ENCODE results near the gene COL23A1. TPM values are rescaled to one million over a fixed set of nuclear protein-coding genes. Genes with fewer than 3 reads are reported as not detected.

COL23A1 gene
- total and polyA plus RNA-seq, 5 donors from 2014 or later = not detected

- Histone ChIP-seq H3K4me3 (ENCODE audit: low read depth, low read length) (peak overlapping the region; percentile 93), H3K27ac (ENCODE audit: insufficient read depth, low read length, poor library complexity, severe bottlenecking) (peak overlapping the region; percentile 76), H3K4me1 (ENCODE audit: control insufficient read depth, insufficient read depth, low read length, poor library complexity, severe bottlenecking) (peaks cover 34% of the 10 kb centered on the region), H3K27me3 (ENCODE audit: control insufficient read depth, insufficient read depth, low read length) (no peaks in the 10 kb centered on the region), H3K36me3 (ENCODE audit: control insufficient read depth, insufficient read depth, low read length) (peaks cover 44% of the 10 kb centered on the region), H3K9me3 (ENCODE audit: control insufficient read depth in 2 of 2, low read length in 2 of 2) (no peaks in the 10 kb centered on the region)
- Mint-ChIP-seq H3K27ac (peak overlapping the region in 2 of 3 donors; percentile 63 to 88), H3K9me3 (peaks cover 0 to 2% (median 0%) of the 10 kb centered on the region in 7 donors), H3K36me3 (peaks cover 35% of the 10 kb centered on the region), H3K4me1 (peaks cover 5 to 48% (median 34%) of the 10 kb centered on the region in 4 donors), H3K4me3 (peak overlapping the region; percentile 87 to 92 (median 90)), H3K27me3 (no peaks in the 10 kb centered on the region)
- DNase-seq (no peak), ATAC-seq (ENCODE audit: low read depth in 2 of 2) (no peak)
Observed at GRCh38 chr5:178205749-178206047, 384.5 kb downstream of the COL23A1 start.

GRCh38 chr5:178204935-178205748 lies 385.1 kb downstream of the COL23A1 start:
- peak overlapping the region; percentile 76 for H3K27ac ChIP-seq (ENCODE audit: insufficient read depth, low read length, poor library complexity, severe bottlenecking)
- Mint-ChIP-seq H3K27me3 (no peaks in the 10 kb centered on the region), H3K4me1 (peaks cover 5 to 43% (median 33%) of the 10 kb centered on the region in 4 donors), H3K36me3 (peaks cover 35% of the 10 kb centered on the region), H3K4me3 (peak overlapping the region; percentile 87 to 100 (median 91)), H3K9me3 (peaks cover 0 to 2% (median 0%) of the 10 kb centered on the region in 7 donors), H3K27ac (peak overlapping the region in 2 of 3 donors; percentile 63 to 88)
- peaks cover 34% of the 10 kb centered on the region for H3K4me1 ChIP-seq (ENCODE audit: control insufficient read depth, insufficient read depth, low read length, poor library complexity, severe bottlenecking)
- ATAC-seq (ENCODE audit: low read depth in 2 of 2) (peak; percentile 27 to 43), DNase-seq (peak; percentile 55 to 86 (median 67))
- peaks cover 38% of the 10 kb centered on the region for H3K36me3 ChIP-seq (ENCODE audit: control insufficient read depth, insufficient read depth, low read length)
- no peaks in the 10 kb centered on the region for H3K9me3 ChIP-seq (ENCODE audit: control insufficient read depth in 2 of 2, low read length in 2 of 2)
- H3K27me3 ChIP-seq (ENCODE audit: control insufficient read depth, insufficient read depth, low read length) = no peaks in the 10 kb centered on the region
- peak overlapping the region; percentile 93 for H3K4me3 ChIP-seq (ENCODE audit: low read depth, low read length)

GRCh38 chr5:178204182-178204934 lies 385.8 kb downstream of the COL23A1 start, which contains the start of gene HNRNPAB:
HNRNPAB (plus strand) TSS chr5:178204533; CDS start chr5:178204838, 305 bp downstream.
- H3K4me3 ChIP-seq (ENCODE audit: low read depth, low read length) = peak within 1 kb of the TSS; percentile 93
- H3K4me1 ChIP-seq (ENCODE audit: control insufficient read depth, insufficient read depth, low read length, poor library complexity, severe bottlenecking) = peaks cover 34% of the 10 kb centered on the region
- Mint-ChIP-seq H3K9me3 (peaks cover 0 to 2% (median 0%) of the 10 kb centered on the region in 7 donors), H3K27me3 (no peaks in the 10 kb centered on the region), H3K27ac (peak within 1 kb of the TSS; percentile 97 to 100 (median 99)), H3K4me3 (peak within 1 kb of the TSS; percentile 97 to 100 (median 100)), H3K36me3 (peaks cover 29% of the 10 kb centered on the region), H3K4me1 (peaks cover 5 to 41% (median 29%) of the 10 kb centered on the region in 4 donors)
- peaks cover 30% of the 10 kb centered on the region for H3K36me3 ChIP-seq (ENCODE audit: control insufficient read depth, insufficient read depth, low read length)
- no peaks in the 10 kb centered on the region for H3K27me3 ChIP-seq (ENCODE audit: control insufficient read depth, insufficient read depth, low read length)
- DNase-seq (peak; percentile 93 to 96 (median 96)), ATAC-seq (ENCODE audit: low read depth in 2 of 2) (peak; percentile 87 to 88)
- H3K27ac ChIP-seq (ENCODE audit: insufficient read depth, low read length, poor library complexity, severe bottlenecking) = peak within 1 kb of the TSS; percentile 76
- no peaks in the 10 kb centered on the region for H3K9me3 ChIP-seq (ENCODE audit: control insufficient read depth in 2 of 2, low read length in 2 of 2)

- Mint-ChIP-seq H3K36me3 (peaks cover 22% of the 10 kb centered on the region), H3K27ac (peak overlapping the region; percentile 76 to 97 (median 76)), H3K27me3 (no peaks in the 10 kb centered on the region), H3K4me3 (peak overlapping the region; percentile 97 to 100 (median 100)), H3K9me3 (peaks cover 0 to 2% (median 0%) of the 10 kb centered on the region in 7 donors), H3K4me1 (peaks cover 5 to 36% (median 28%) of the 10 kb centered on the region in 4 donors)
- H3K36me3 ChIP-seq (ENCODE audit: control insufficient read depth, insufficient read depth, low read length) = peaks cover 24% of the 10 kb centered on the region
- no peaks in the 10 kb centered on the region for H3K9me3 ChIP-seq (ENCODE audit: control insufficient read depth in 2 of 2, low read length in 2 of 2)
- ATAC-seq (ENCODE audit: low read depth in 2 of 2) (no peak), DNase-seq (no peak)
- peaks cover 34% of the 10 kb centered on the region for H3K4me1 ChIP-seq (ENCODE audit: control insufficient read depth, insufficient read depth, low read length, poor library complexity, severe bottlenecking)
- H3K27me3 ChIP-seq (ENCODE audit: control insufficient read depth, insufficient read depth, low read length) = no peaks in the 10 kb centered on the region
- H3K4me3 ChIP-seq (ENCODE audit: low read depth, low read length) = peak overlapping the region; percentile 62
- peak overlapping the region; percentile 76 for H3K27ac ChIP-seq (ENCODE audit: insufficient read depth, low read length, poor library complexity, severe bottlenecking)
Observed at GRCh38 chr5:178203670-178204181, 386.5 kb downstream of the COL23A1 start.

- Histone ChIP-seq H3K27me3 (ENCODE audit: control insufficient read depth, insufficient read depth, low read length) (no peaks in the 10 kb centered on the region), H3K4me3 (ENCODE audit: low read depth, low read length) (no peak overlapping the region), H3K9me3 (ENCODE audit: control insufficient read depth in 2 of 2, low read length in 2 of 2) (no peaks in the 10 kb centered on the region), H3K36me3 (ENCODE audit: control insufficient read depth, insufficient read depth, low read length) (peaks cover 12% of the 10 kb centered on the region), H3K27ac (ENCODE audit: insufficient read depth, low read length, poor library complexity, severe bottlenecking) (no peak overlapping the region), H3K4me1 (ENCODE audit: control insufficient read depth, insufficient read depth, low read length, poor library complexity, severe bottlenecking) (peaks cover 26% of the 10 kb centered on the region)
- Mint-ChIP-seq H3K27me3 (no peaks in the 10 kb centered on the region), H3K4me3 (peak overlapping the region; percentile 67 to 88 (median 78)), H3K36me3 (peaks cover 12% of the 10 kb centered on the region), H3K27ac (peak overlapping the region in 1 of 3 donors; percentile 76), H3K4me1 (peaks cover 5 to 25% (median 20%) of the 10 kb centered on the region in 4 donors), H3K9me3 (peaks cover 0 to 2% (median 0%) of the 10 kb centered on the region in 7 donors)
- ATAC-seq (ENCODE audit: low read depth in 2 of 2) (no peak), DNase-seq (no peak)
Observed at GRCh38 chr5:178202541-178202940, 387.7 kb downstream of the COL23A1 start.

GRCh38 chr5:178201927-178202235 lies 388.3 kb downstream of the COL23A1 start:
- Histone ChIP-seq H3K4me3 (ENCODE audit: low read depth, low read length) (no peak overlapping the region), H3K36me3 (ENCODE audit: control insufficient read depth, insufficient read depth, low read length) (peaks cover 6% of the 10 kb centered on the region), H3K27ac (ENCODE audit: insufficient read depth, low read length, poor library complexity, severe bottlenecking) (no peak overlapping the region), H3K9me3 (ENCODE audit: control insufficient read depth in 2 of 2, low read length in 2 of 2) (no peaks in the 10 kb centered on the region), H3K27me3 (ENCODE audit: control insufficient read depth, insufficient read depth, low read length) (no peaks in the 10 kb centered on the region), H3K4me1 (ENCODE audit: control insufficient read depth, insufficient read depth, low read length, poor library complexity, severe bottlenecking) (peaks cover 20% of the 10 kb centered on the region)
- Mint-ChIP-seq H3K4me1 (peaks cover 5 to 20% (median 17%) of the 10 kb centered on the region in 4 donors), H3K27me3 (no peaks in the 10 kb centered on the region), H3K9me3 (peaks cover 0 to 2% (median 0%) of the 10 kb centered on the region in 7 donors), H3K36me3 (peaks cover 12% of the 10 kb centered on the region), H3K4me3 (peak overlapping the region in 3 of 4 donors; percentile 55 to 85 (median 79)), H3K27ac (no peak overlapping the region)
- no peak for DNase-seq
- ATAC-seq (ENCODE audit: low read depth in 2 of 2) = no peak

- Histone ChIP-seq H3K4me3 (ENCODE audit: low read depth, low read length) (no peak overlapping the region), H3K27me3 (ENCODE audit: control insufficient read depth, insufficient read depth, low read length) (no peaks in the 10 kb centered on the region), H3K4me1 (ENCODE audit: control insufficient read depth, insufficient read depth, low read length, poor library complexity, severe bottlenecking) (peaks cover 15% of the 10 kb centered on the region), H3K9me3 (ENCODE audit: control insufficient read depth in 2 of 2, low read length in 2 of 2) (no peaks in the 10 kb centered on the region), H3K36me3 (ENCODE audit: control insufficient read depth, insufficient read depth, low read length) (peaks cover under 1% of the 10 kb centered on the region), H3K27ac (ENCODE audit: insufficient read depth, low read length, poor library complexity, severe bottlenecking) (no peak overlapping the region)
- H3K27ac Mint-ChIP-seq = no peak overlapping the region
- H3K4me1 Mint-ChIP-seq = peaks cover 5 to 15% (median 12%) of the 10 kb centered on the region in 4 donors
- no peaks in the 10 kb centered on the region for H3K27me3 Mint-ChIP-seq
- peaks cover 0 to 2% (median 0%) of the 10 kb centered on the region in 7 donors for H3K9me3 Mint-ChIP-seq
- ATAC-seq (ENCODE audit: low read depth in 2 of 2) = no peak
- DNase-seq = no peak
- peaks cover 10% of the 10 kb centered on the region for H3K36me3 Mint-ChIP-seq
- H3K4me3 Mint-ChIP-seq = peak overlapping the region in 1 of 4 donors; percentile 85
Observed at GRCh38 chr5:178201221-178201926, 388.8 kb downstream of the COL23A1 start.

All from CD4-positive, CD25-positive, alpha-beta regulatory T cell (primary cell).